H1 (cell line): Measurements from ENCODE around the gene SPIRE1. TPM values are rescaled to one million over a fixed set of nuclear protein-coding genes. Genes with fewer than 3 reads are reported as not detected.

ENCODE experiments used
- CTCF ChIA-PET: fragments of 300-600 bp; sonication (Branson Sonifier 250); formaldehyde crosslinking; loops from one replicate; lab custom pipeline; 2021; ENCODE audit not compliant: partially characterized antibody; lab: Charles Lee
- POLR2A ChIA-PET: fragments of 300-600 bp; sonication (Branson Sonifier 250); formaldehyde crosslinking; loops from one replicate; lab custom pipeline; 2021; ENCODE audit warnings: inconsistent platforms; ENCODE audit not compliant: partially characterized antibody; lab: Charles Lee
- DNase-seq, 2 experiments: peaks; one replicate each; pipeline versions ENCODE4 v3.0.0 to v3.0.0-alpha.2; 2010 to 2022; ENCODE audit warnings: low spot score in 2 of 2, low read depth in 1 of 2, mixed read lengths in 1 of 2
- FAIRE-seq: peaks from 2 replicates; lab custom pipeline; 2011; peaks lifted over from hg19 to GRCh38; lab: Jason Lieb, UNC
- H2AFZ ChIP-seq: 2 replicates; pipeline ENCODE4 v1.8.1; 2012; ENCODE audit warnings: low read length, inconsistent platforms
- H2AK5ac ChIP-seq: 2 replicates; pipeline ENCODE4 v1.6.1; 2013; ENCODE audit warnings: low read depth, low read length
- H2BK120ac ChIP-seq: replicated peaks from 2 replicates; pipeline ENCODE3; 2013; ENCODE audit warnings: low read depth, low read length, inconsistent platforms
- H2BK12ac ChIP-seq: 2 replicates; pipeline ENCODE4 v1.6.1; 2013; ENCODE audit warnings: low read depth, low read length
- H2BK15ac ChIP-seq: 2 replicates; pipeline ENCODE4 v1.6.1; 2013; ENCODE audit warnings: low read length
- H2BK20ac ChIP-seq: 2 replicates; pipeline ENCODE4 v1.6.1; 2013; ENCODE audit warnings: low read length
- H2BK5ac ChIP-seq: 2 replicates; pipeline ENCODE4 v1.6.1; 2013; ENCODE audit warnings: low read depth, low read length
- H3K14ac ChIP-seq: 2 replicates; pipeline ENCODE4 v1.6.1; 2013; ENCODE audit warnings: inconsistent platforms; ENCODE audit not compliant: insufficient read length
- H3K18ac ChIP-seq: 2 replicates; pipeline ENCODE4 v1.6.1; 2013; ENCODE audit warnings: low read length; ENCODE audit errors: extremely low read depth
- H3K23ac ChIP-seq: 2 replicates; pipeline ENCODE4 v1.6.1; 2013; ENCODE audit warnings: inconsistent platforms; ENCODE audit not compliant: insufficient read length
- H3K23me2 ChIP-seq: 2 replicates; pipeline ENCODE4 v1.6.1; 2013; ENCODE audit warnings: low read depth, low read length
- H3K27ac ChIP-seq: 2 replicates; pipeline ENCODE4 v1.6.1; 2011; ENCODE audit warnings: low read depth, low read length, inconsistent platforms
- H3K27me3 ChIP-seq, 4 experiments: replicated peaks in 1 of 4; 1 replicate in 1 of 4; 2 replicates in 3 of 4; pipeline versions ENCODE4 v1.6.1 to v1.8.1; 2011 to 2013; ENCODE audit warnings: low read length in 3 of 4, mild to moderate bottlenecking in 3 of 4, inconsistent platforms in 2 of 4, mixed read lengths in 2 of 4, moderate library complexity in 1 of 4; ENCODE audit not compliant: control insufficient read depth in 3 of 4, insufficient read depth in 3 of 4; ENCODE audit errors: extremely low read depth in 1 of 4
- H3K36me3 ChIP-seq, 4 experiments: 2 replicates each; pipeline versions ENCODE4 v1.6.1 to v1.8.1; 2011 to 2013; ENCODE audit warnings: mild to moderate bottlenecking in 4 of 4, low read length in 3 of 4, moderate library complexity in 2 of 4, control low read depth in 1 of 4, inconsistent platforms in 1 of 4; ENCODE audit not compliant: insufficient read depth in 4 of 4, control insufficient read depth in 2 of 4
- H3K4ac ChIP-seq: replicated peaks from 2 replicates; pipeline ENCODE3; 2013; ENCODE audit warnings: low read length, low read depth, mixed read lengths, inconsistent platforms; ENCODE audit not compliant: insufficient read length
- H3K4me1 ChIP-seq, 4 experiments: replicated peaks in 1 of 4; 1 replicate in 1 of 4; 2 replicates in 3 of 4; pipeline versions ENCODE4 v1.6.1 to v1.8.1; 2011 to 2013; ENCODE audit warnings: low read length in 3 of 4, inconsistent platforms in 2 of 4, mixed read lengths in 1 of 4; ENCODE audit not compliant: insufficient read depth in 4 of 4, control insufficient read depth in 3 of 4
- H3K4me2 ChIP-seq, 2 experiments: 2 replicates each; pipeline versions ENCODE4 v1.6.1 to v1.8.1; 2011 to 2013; ENCODE audit warnings: low read depth in 2 of 2, low read length in 2 of 2, control low read depth in 1 of 2, inconsistent platforms in 1 of 2, mild to moderate bottlenecking in 1 of 2; ENCODE audit not compliant: insufficient read depth in 1 of 2
- H3K4me3 ChIP-seq, 4 experiments: fragments of 200-600, 300-600 bp in 1 of 4; sonication (generic), shearing (Covaris generic), sonication (Bioruptor Twin) in 1 of 4; 2 replicates each; pipeline versions ENCODE4 v1.5.1 to v1.8.1; 2011 to 2016; ENCODE audit warnings: low read length in 4 of 4, low read depth in 3 of 4, control low read depth in 2 of 4, inconsistent platforms in 2 of 4, mild to moderate bottlenecking in 2 of 4, mixed read lengths in 1 of 4, moderate library complexity in 1 of 4; ENCODE audit not compliant: insufficient read depth in 2 of 4; ENCODE audit errors: extremely low read depth in 1 of 4
- H3K56ac ChIP-seq: replicated peaks from 2 replicates; pipeline ENCODE3; 2013; ENCODE audit warnings: low read depth, mild to moderate bottlenecking, mixed read lengths, low read length, inconsistent platforms; ENCODE audit not compliant: insufficient read length
- H3K79me1 ChIP-seq: 2 replicates; pipeline ENCODE4 v1.6.1; 2013; ENCODE audit warnings: low read depth, low read length, control low read depth
- H3K79me2 ChIP-seq, 2 experiments: 2 replicates each; pipeline versions ENCODE4 v1.6.1 to v1.8.1; 2012 to 2013; ENCODE audit warnings: low read length in 2 of 2, mild to moderate bottlenecking in 2 of 2, inconsistent platforms in 1 of 2; ENCODE audit not compliant: insufficient read depth in 2 of 2, control insufficient read depth in 1 of 2
- H3K9ac ChIP-seq, 4 experiments: replicated peaks in 1 of 4; 1 replicate in 1 of 4; 2 replicates in 3 of 4; pipeline versions ENCODE4 v1.6.1 to v1.8.1; 2011 to 2013; ENCODE audit warnings: low read depth in 3 of 4, low read length in 3 of 4, control low read depth in 2 of 4, mild to moderate bottlenecking in 2 of 4, moderate library complexity in 2 of 4, inconsistent platforms in 1 of 4; ENCODE audit errors: extremely low read depth in 1 of 4
- H3K9me3 ChIP-seq, 2 experiments: 2 replicates each; pipeline versions ENCODE4 v1.6.1 to v1.8.1; 2012 to 2013; ENCODE audit warnings: mild to moderate bottlenecking in 2 of 2, moderate library complexity in 2 of 2, control low read depth in 1 of 2, inconsistent platforms in 1 of 2, low read depth in 1 of 2, low read length in 1 of 2, mixed read lengths in 1 of 2; ENCODE audit not compliant: insufficient read depth in 2 of 2
- H4K20me1 ChIP-seq, 2 experiments: replicated peaks in 1 of 2; 2 replicates each; pipeline versions ENCODE3 to v1.8.1; 2011 to 2013; ENCODE audit warnings: inconsistent platforms in 2 of 2, low read length in 2 of 2, mild to moderate bottlenecking in 1 of 2; ENCODE audit not compliant: insufficient read depth in 2 of 2, control insufficient read depth in 1 of 2
- H4K5ac ChIP-seq: 2 replicates; pipeline ENCODE4 v1.6.1; 2013; ENCODE audit warnings: low read length, low read depth, mixed read lengths, inconsistent platforms; ENCODE audit not compliant: insufficient read length
- H4K8ac ChIP-seq: 2 replicates; pipeline ENCODE4 v1.8.0; 2013; ENCODE audit warnings: mild to moderate bottlenecking, moderate library complexity, low read length, inconsistent platforms; ENCODE audit not compliant: insufficient read depth; ENCODE audit errors: extremely low read depth
- H4K91ac ChIP-seq: replicated peaks from 2 replicates; pipeline ENCODE3; 2013; ENCODE audit warnings: low read length, mixed read lengths, inconsistent platforms; ENCODE audit not compliant: insufficient read length
- CHD2 ChIP-seq: IDR thresholded peaks from 2 replicates; pipeline ENCODE4 v1.6.1; 2012; ENCODE audit warnings: low read length, improper control_type of control experiment
- CREB1 ChIP-seq: IDR thresholded peaks from 2 replicates; pipeline ENCODE4 v1.6.1; 2012; ENCODE audit warnings: inconsistent platforms
- EGR1 ChIP-seq: IDR thresholded peaks from 2 replicates; pipeline ENCODE4 v1.6.1; 2011; ENCODE audit warnings: low read depth, low read length, borderline replicate concordance
- EZH2 ChIP-seq: fragments of 200-600 bp; sonication (generic); IDR thresholded peaks from 2 replicates; pipeline ENCODE4 v1.7.1; 2012; ENCODE audit warnings: low read depth, mild to moderate bottlenecking, moderate library complexity, low read length, inconsistent platforms; ENCODE audit not compliant: severe bottlenecking
- FOSL1 ChIP-seq: IDR thresholded peaks from 2 replicates; pipeline ENCODE4 v1.6.1; 2011; ENCODE audit warnings: mild to moderate bottlenecking, low read depth, low read length, moderate library complexity; ENCODE audit not compliant: insufficient read depth
- GTF2F1 ChIP-seq: IDR thresholded peaks from 2 replicates; pipeline ENCODE4 v1.6.1; 2012; ENCODE audit warnings: low read depth, low read length, improper control_type of control experiment, borderline replicate concordance
- HDAC2 ChIP-seq, 2 experiments: fragments of 300-600 bp in 1 of 2; sonication (generic) in 1 of 2; IDR thresholded peaks; 2 replicates each; pipeline ENCODE4 v1.6.1; 2011 to 2012; ENCODE audit warnings: low read depth in 2 of 2, low read length in 2 of 2, mild to moderate bottlenecking in 2 of 2, moderate library complexity in 2 of 2, borderline replicate concordance in 1 of 2, inconsistent platforms in 1 of 2
- NRF1 ChIP-seq: IDR thresholded peaks from 2 replicates; pipeline ENCODE4 v1.6.1; 2011; ENCODE audit warnings: mild to moderate bottlenecking, low read depth, low read length, improper control_type of control experiment
- POLR2AphosphoS5 ChIP-seq: IDR thresholded peaks from 2 replicates; pipeline ENCODE4 v1.6.1; 2011; ENCODE audit warnings: low read depth, low read length
- RNF2 ChIP-seq: fragments of 200-900, 300-1000 bp; sonication (generic); IDR thresholded peaks from 2 replicates; pipeline ENCODE4 v1.7.1; 2016; ENCODE audit warnings: borderline replicate concordance, low read depth, mild to moderate bottlenecking, antibody characterized with exemption, low read length; ENCODE audit not compliant: poor library complexity, severe bottlenecking; ENCODE audit errors: missing control alignments
- RXRA ChIP-seq: IDR thresholded peaks from 2 replicates; pipeline ENCODE4 v1.6.1; 2011; ENCODE audit warnings: low read depth, mild to moderate bottlenecking, low read length, moderate library complexity; ENCODE audit not compliant: insufficient read depth
- SP2 ChIP-seq: IDR thresholded peaks from 2 replicates; pipeline ENCODE4 v1.6.1; 2012; ENCODE audit warnings: mild to moderate bottlenecking, low read length, inconsistent platforms
- TBP ChIP-seq: IDR thresholded peaks from 2 replicates; pipeline ENCODE4 v1.6.1; 2011; ENCODE audit warnings: low read depth, low read length, improper control_type of control experiment
- WGBS, 2 experiments: shearing (Covaris generic) in 1 of 2; methylation state at CpG; one replicate each; pipeline versions ENCODE4 v1.1.6 to v1.1.7; 2013 to 2015; ENCODE audit warnings: low lambda C conversion rate in 2 of 2, mixed read lengths in 2 of 2, inconsistent platforms in 1 of 2, low coverage in 1 of 2, missing lambda C conversion rate in 1 of 2; ENCODE audit not compliant: insufficient replicate concordance in 2 of 2, insufficient coverage in 1 of 2, insufficient read length in 1 of 2; ENCODE audit errors: extremely low coverage in 1 of 2, missing lambda C conversion rate in 1 of 2; 5-methylcytosine and 5-hydroxymethylcytosine counted together
- polyA plus RNA-seq, 7 experiments: library from polyadenylated mRNA; depleted of rRNA in 3 of 7; stranded (reverse) in 5 of 7; unstranded in 2 of 7; fragments of >200 nt in 5 of 7; fragments of 200-250 nt in 2 of 7; gene quantifications; 1 replicate in 5 of 7; 2 replicates in 1 of 7; 4 replicates in 1 of 7; pipeline versions ENCODE4 v1.2.1 to v1.2.3, GENCODE V29; 2011 to 2013; ENCODE audit warnings: missing spikeins in 2 of 7, mixed read lengths in 2 of 7
- total RNA-seq: library from RNA; stranded (reverse); fragmentation: NEBNext Ultra II Directional; extraction: Animal tissue kit (Norgen Biotek cat#: 25700); gene quantifications from 2 replicates; pipeline ENCODE4 v1.2.1, GENCODE V29; 2021
- TF ChIP-seq, protein P1 (sequence below): IDR thresholded peaks from 2 replicates; pipeline ENCODE4 v1.6.1; 2012; ENCODE audit warnings: inconsistent platforms

The SPIRE1 gene
- total and polyA plus RNA-seq, 2 of the 8 experiments (the other 6 are each of a cell fraction or from before 2014, with no cell fraction given): 6.0 to 21.5 TPM

DNA sequence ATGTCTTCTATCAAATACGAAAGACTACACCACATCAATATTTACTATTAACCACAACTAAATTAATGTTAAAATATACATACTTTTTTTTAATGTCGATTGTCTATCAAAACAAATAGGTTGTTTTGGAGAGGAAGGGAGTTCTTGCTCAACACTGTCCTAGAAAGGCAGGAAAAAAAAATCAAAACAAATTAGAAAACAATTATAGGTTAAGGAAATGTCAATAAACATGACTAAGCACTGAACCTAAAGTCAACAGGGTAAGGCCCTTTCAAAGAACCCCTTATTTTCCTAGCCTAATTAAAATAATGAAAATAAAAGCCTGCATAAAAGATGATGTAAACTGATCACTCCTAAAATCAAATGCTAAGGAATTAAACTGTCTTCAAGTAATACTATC, 41.8 kb upstream of the SPIRE1 start:
- Histone ChIP-seq H3K9me3 (no peaks in the 10 kb centered on the region), H3K14ac (no peak overlapping the region), H3K56ac (no peak overlapping the region), H4K91ac (no peak overlapping the region), H3K27ac (no peak overlapping the region), H4K8ac (no peak overlapping the region), H3K4me1 (peaks cover 0 to 10% (median 2%) of the 10 kb centered on the region in 4 experiments; a peak in 3 of 7 replicates), H3K4me2 (no peak overlapping the region), H2BK5ac (no peak overlapping the region), H3K23ac (no peak overlapping the region), H3K9ac (no peak overlapping the region), H2BK12ac (no peak overlapping the region), H2BK120ac (no peak overlapping the region), H3K27me3 (no peaks in the 10 kb centered on the region), H2AK5ac (no peak overlapping the region), H3K79me1 (peaks cover 4% of the 10 kb centered on the region; the same call in 1 of the 2 replicates), H4K20me1 (no peaks in the 10 kb centered on the region), H2AFZ (no peak overlapping the region), H3K18ac (no peak overlapping the region), H3K4ac (no peak overlapping the region), H3K23me2 (peaks cover 8% of the 10 kb centered on the region; the same call in 1 of the 2 replicates), H2BK15ac (no peak overlapping the region), H3K79me2 (peaks cover 21 to 40% of the 10 kb centered on the region in 2 experiments), H2BK20ac (no peak overlapping the region), H3K36me3 (peaks cover 0 to 26% (median 9%) of the 10 kb centered on the region in 4 experiments; a peak in 4 of 8 replicates), H4K5ac (no peak overlapping the region), H3K4me3 (no peak overlapping the region)
- WGBS, 2 experiments: 85 to 100% methylated on average over 1 to 2 of the region's 2 CpGs
- CTCF ChIA-PET: no interaction called here
- DNase-seq (no peak), FAIRE-seq (no peak)
- POLR2A ChIA-PET: interaction anchor here (3.9 kb wide), 1 partner anchor 7 kb away, joined by 25 read pairs; no protein-coding TSS in a partner anchor
- TF ChIP-seq POLR2AphosphoS5 (no peak), TBP (no peak), CREB1 (no peak), HDAC2 (IDR thresholded peaks at IDR 0.05; ENCODE audit: borderline replicate concordance in 1 of 2, low read depth in 2 of 2, low read length in 2 of 2) (no peak), EZH2 (no peak), RNF2 (no peak), FOSL1 (no peak), NRF1 (no peak), CHD2 (no peak), EGR1 (no peak), GTF2F1 (no peak), RXRA (no peak), SP2 (no peak)
- TF ChIP-seq, protein P1, sequence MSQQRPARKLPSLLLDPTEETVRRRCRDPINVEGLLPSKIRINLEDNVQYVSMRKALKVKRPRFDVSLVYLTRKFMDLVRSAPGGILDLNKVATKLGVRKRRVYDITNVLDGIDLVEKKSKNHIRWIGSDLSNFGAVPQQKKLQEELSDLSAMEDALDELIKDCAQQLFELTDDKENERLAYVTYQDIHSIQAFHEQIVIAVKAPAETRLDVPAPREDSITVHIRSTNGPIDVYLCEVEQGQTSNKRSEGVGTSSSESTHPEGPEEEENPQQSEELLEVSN: no peak
